Ishikawa (cell line): ENCODE data around the gene ELAVL3.

ENCODE experiments used
- EGR1 ChIP-seq: IDR thresholded peaks from 2 replicates; pipeline ENCODE4 v1.6.1; 2012
- EP300 ChIP-seq: IDR thresholded peaks from 2 replicates; pipeline ENCODE4 v1.6.1; 2012; ENCODE audit warnings: borderline replicate concordance
- REST ChIP-seq: IDR thresholded peaks from 2 replicates; pipeline ENCODE4 v1.6.1; 2012; ENCODE audit warnings: low read depth, mild to moderate bottlenecking
- TCF12 ChIP-seq: IDR thresholded peaks from 2 replicates; pipeline ENCODE4 v1.6.1; 2012; ENCODE audit warnings: low read depth
- TF ChIP-seq, protein P1 (sequence below): IDR thresholded peaks from 2 replicates; pipeline ENCODE4 v1.6.1; 2012

- TF ChIP-seq TCF12 (no peak), REST (no peak), EGR1 (no peak), EP300 (no peak)
- TF ChIP-seq, protein P1, sequence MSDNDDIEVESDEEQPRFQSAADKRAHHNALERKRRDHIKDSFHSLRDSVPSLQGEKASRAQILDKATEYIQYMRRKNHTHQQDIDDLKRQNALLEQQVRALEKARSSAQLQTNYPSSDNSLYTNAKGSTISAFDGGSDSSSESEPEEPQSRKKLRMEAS, result no peak
Measured at GRCh38 chr19:11445141-11445540, 35.7 kb downstream of the ELAVL3 start.
